ENCODE results near the gene GPR162. TPM values are rescaled to one million over a fixed set of nuclear protein-coding genes. Genes with fewer than 3 reads are reported as not detected.
"Not testable (repeated sequence)": the region's sequence is repeated elsewhere in the genome, so short reads cannot be mapped to it uniquely, and the experiment has no call there.

GPR162 gene
- total RNA-seq, 3 donors from 2014 or later (not counting 1 experiment from before 2014, with no cell fraction given) = 0.39 to 2.1 (median 0.68) TPM

GRCh38 chr12:6860942-6861341 is 39.3 kb downstream of the GPR162 start:
- intact Hi-C loops (cut with micrococcal nuclease) = no loop called here
- Histone ChIP-seq H3K4me1 (ENCODE audit: control insufficient read depth, insufficient read depth, low read length) (no peaks in the 10 kb centered on the region), H3K36me3 (ENCODE audit: control insufficient read depth, insufficient read depth, low read length) (peaks cover 70% of the 10 kb centered on the region), H3K9me3 (ENCODE audit: control insufficient read depth, insufficient read depth, low read length) (no peaks in the 10 kb centered on the region), H3K27me3 (ENCODE audit: control insufficient read depth, insufficient read depth, low read length) (no peaks in the 10 kb centered on the region), H3K4me3 (ENCODE audit: low read length) (no peak overlapping the region), H3K27ac (ENCODE audit: low read length) (no peak overlapping the region)
- no peak for TF ChIP-seq CTCF (IDR thresholded peaks at IDR 0.05)
- Mint-ChIP-seq H3K9me3 (no peaks in the 10 kb centered on the region), H3K27me3 (ENCODE audit: low read depth in 2 of 2) (no peaks in the 10 kb centered on the region), H3K36me3 (peaks cover 6% of the 10 kb centered on the region), H3K4me3 (no peak overlapping the region), H3K27ac (peak overlapping the region in 1 of 2 donors; percentile 40), H3K4me1 (no peaks in the 10 kb centered on the region)
- ATAC-seq = no peak
- DNase-seq = no peak
- WGBS (ENCODE audit: insufficient coverage) = 97% methylated on average over 7 of the region's 7 CpGs

DNA sequence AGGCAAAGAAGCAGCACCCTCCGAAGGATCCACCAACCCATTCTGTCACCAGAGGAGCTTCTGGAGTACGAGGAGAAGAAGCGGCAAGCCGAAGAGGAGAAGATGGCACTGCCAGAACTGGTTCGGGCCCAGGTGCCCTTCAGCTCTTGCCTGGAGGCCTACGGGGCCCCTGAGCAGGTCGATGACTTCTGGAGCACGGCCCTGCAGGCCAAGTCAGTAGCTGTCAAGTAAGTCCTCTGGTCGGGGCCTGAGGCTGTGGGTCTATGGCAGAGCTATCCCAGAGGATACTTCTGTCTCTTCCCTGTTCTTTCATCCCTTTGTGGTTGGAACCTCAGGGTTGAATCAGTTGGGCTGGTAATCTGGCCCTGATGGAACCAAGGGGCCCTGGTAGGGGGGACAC is 39.8 kb downstream of the GPR162 start:
- no peak for DNase-seq
- no peak for TF ChIP-seq CTCF (IDR thresholded peaks at IDR 0.05)

GRCh38 chr12:6863033-6863432 is 41.4 kb downstream of the GPR162 start:
- no peak for DNase-seq
- no peak for ATAC-seq
- no peak for TF ChIP-seq CTCF (IDR thresholded peaks at IDR 0.05)
- Histone ChIP-seq H3K9me3 (ENCODE audit: control insufficient read depth, insufficient read depth, low read length) (no peaks in the 10 kb centered on the region), H3K4me3 (ENCODE audit: low read length) (no peak overlapping the region), H3K27ac (ENCODE audit: low read length) (no peak overlapping the region), H3K36me3 (ENCODE audit: control insufficient read depth, insufficient read depth, low read length) (peaks cover 51% of the 10 kb centered on the region), H3K4me1 (ENCODE audit: control insufficient read depth, insufficient read depth, low read length) (peaks cover 9% of the 10 kb centered on the region), H3K27me3 (ENCODE audit: control insufficient read depth, insufficient read depth, low read length) (no peaks in the 10 kb centered on the region)
- peaks cover 0 to 5% of the 10 kb centered on the region in 2 donors for H3K4me1 Mint-ChIP-seq
- intact Hi-C loops (cut with micrococcal nuclease) = no loop called here
- H3K9me3 Mint-ChIP-seq = no peaks in the 10 kb centered on the region
- H3K27me3 Mint-ChIP-seq (ENCODE audit: low read depth in 2 of 2) = no peaks in the 10 kb centered on the region
- H3K4me3 Mint-ChIP-seq = no peak overlapping the region
- WGBS (ENCODE audit: insufficient coverage) = over 99% methylated on average over 11 of the region's 11 CpGs
- H3K27ac Mint-ChIP-seq = no peak overlapping the region
- peaks cover 6% of the 10 kb centered on the region for H3K36me3 Mint-ChIP-seq

More for the DNA sequence above, 39.8 kb downstream of the GPR162 start:
- no peaks in the 10 kb centered on the region for H3K4me1 ChIP-seq (ENCODE audit: control insufficient read depth, insufficient read depth, low read length)
- H3K9me3 Mint-ChIP-seq = no peaks in the 10 kb centered on the region
- no peak for ATAC-seq
- no peaks in the 10 kb centered on the region for H3K4me1 Mint-ChIP-seq
- peak overlapping the region in 1 of 2 donors; percentile 40 for H3K27ac Mint-ChIP-seq
- H3K4me3 Mint-ChIP-seq = no peak overlapping the region
- no peak overlapping the region for H3K27ac ChIP-seq (ENCODE audit: low read length)
- 96% methylated on average over 9 of the region's 9 CpGs for WGBS (ENCODE audit: insufficient coverage)
- no peaks in the 10 kb centered on the region for H3K27me3 Mint-ChIP-seq (ENCODE audit: low read depth in 2 of 2)
- H3K9me3 ChIP-seq (ENCODE audit: control insufficient read depth, insufficient read depth, low read length) = no peaks in the 10 kb centered on the region
- H3K36me3 ChIP-seq (ENCODE audit: control insufficient read depth, insufficient read depth, low read length) = peaks cover 66% of the 10 kb centered on the region
- H3K4me3 ChIP-seq (ENCODE audit: low read length) = no peak overlapping the region
- intact Hi-C loops (cut with micrococcal nuclease) = no loop called here
- no peaks in the 10 kb centered on the region for H3K27me3 ChIP-seq (ENCODE audit: control insufficient read depth, insufficient read depth, low read length)
- peaks cover 6% of the 10 kb centered on the region for H3K36me3 Mint-ChIP-seq

GRCh38 chr12:6863586-6864321 is 42.1 kb downstream of the GPR162 start:
- no peak for DNase-seq
- Histone ChIP-seq H3K36me3 (ENCODE audit: control insufficient read depth, insufficient read depth, low read length) (peaks cover 44% of the 10 kb centered on the region), H3K27ac (ENCODE audit: low read length) (no peak overlapping the region), H3K27me3 (ENCODE audit: control insufficient read depth, insufficient read depth, low read length) (no peaks in the 10 kb centered on the region), H3K4me1 (ENCODE audit: control insufficient read depth, insufficient read depth, low read length) (peaks cover 16% of the 10 kb centered on the region), H3K9me3 (ENCODE audit: control insufficient read depth, insufficient read depth, low read length) (no peaks in the 10 kb centered on the region), H3K4me3 (ENCODE audit: low read length) (no peak overlapping the region)
- no peak overlapping the region for H3K4me3 Mint-ChIP-seq
- H3K27me3 Mint-ChIP-seq (ENCODE audit: low read depth in 2 of 2) = no peaks in the 10 kb centered on the region
- ATAC-seq = no peak
- no peak for TF ChIP-seq CTCF (IDR thresholded peaks at IDR 0.05)
- H3K4me1 Mint-ChIP-seq = peaks cover 6 to 12% of the 10 kb centered on the region in 2 donors
- intact Hi-C loops (cut with micrococcal nuclease) = no loop called here
- H3K9me3 Mint-ChIP-seq = no peaks in the 10 kb centered on the region
- peaks cover 6% of the 10 kb centered on the region for H3K36me3 Mint-ChIP-seq
- H3K27ac Mint-ChIP-seq = no peak overlapping the region
- 97% methylated on average over 13 of the region's 16 CpGs for WGBS (ENCODE audit: insufficient coverage)

DNA sequence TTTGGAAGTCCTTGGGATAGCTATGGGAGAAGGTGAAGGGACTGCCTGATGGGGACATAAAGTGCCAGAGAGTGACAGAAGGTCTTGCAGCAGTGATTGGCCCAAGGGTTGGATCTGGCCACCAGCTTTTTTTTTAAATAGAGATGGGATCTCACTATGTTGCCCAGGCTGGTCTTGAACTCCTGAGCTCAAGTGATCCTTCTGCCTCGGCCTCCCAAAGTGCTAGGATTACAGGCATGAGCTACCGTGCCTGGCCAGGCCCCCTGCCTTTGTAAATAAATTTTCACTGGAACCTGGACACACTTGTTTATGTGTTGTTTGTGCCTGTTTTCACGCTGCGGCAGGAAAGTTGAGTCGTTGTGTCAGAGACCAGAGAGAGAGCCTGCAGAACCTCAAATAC is 43.7 kb downstream of the GPR162 start:
- WGBS (ENCODE audit: insufficient coverage) = 97% methylated on average over 5 of the region's 5 CpGs
- Histone ChIP-seq H3K4me1 (ENCODE audit: control insufficient read depth, insufficient read depth, low read length) (peaks cover 30% of the 10 kb centered on the region), H3K36me3 (ENCODE audit: control insufficient read depth, insufficient read depth, low read length) (peaks cover 39% of the 10 kb centered on the region)
- H3K9me3 Mint-ChIP-seq; H3K27ac ChIP-seq (ENCODE audit: low read length); intact Hi-C loops (cut with micrococcal nuclease); H3K9me3 ChIP-seq (ENCODE audit: control insufficient read depth, insufficient read depth, low read length); H3K36me3 Mint-ChIP-seq; H3K27me3 ChIP-seq (ENCODE audit: control insufficient read depth, insufficient read depth, low read length); ATAC-seq; DNase-seq; H3K27me3 Mint-ChIP-seq (ENCODE audit: low read depth in 2 of 2); H3K4me3 ChIP-seq (ENCODE audit: low read length): not testable (repeated sequence)
- H3K4me1 Mint-ChIP-seq = peaks cover 19 to 23% of the 10 kb centered on the region in 2 donors
- H3K27ac Mint-ChIP-seq = peak overlapping the region in 1 of 2 donors; percentile 63
- H3K4me3 Mint-ChIP-seq = peak overlapping the region; percentile 9
